ENCODE data around the gene CLDN14. TPM values are rescaled to one million over a fixed set of nuclear protein-coding genes. Genes with fewer than 3 reads are reported as not detected.

The CLDN14 gene
- total and polyA plus RNA-seq, 2 donors, result 0.14 to 0.78 TPM

- H3K27me3 ChIP-seq (ENCODE audit: control insufficient read depth in 2 of 2, insufficient read depth in 1 of 2, low read length in 1 of 2), result no peaks in the 10 kb centered on the region
- H3K27ac ChIP-seq (ENCODE audit: low read depth in 1 of 2, low read length in 1 of 2), result no peak overlapping the region
- WGBS, result 96% methylated on average over 5 of the region's 5 CpGs
- no peaks in the 10 kb centered on the region for H3K9me3 ChIP-seq (ENCODE audit: control insufficient read depth in 2 of 2, insufficient read depth in 1 of 2, low read length in 1 of 2)
- H3K36me3 ChIP-seq (ENCODE audit: control insufficient read depth in 2 of 2, insufficient read depth in 2 of 2, low read length in 1 of 2), result no peaks in the 10 kb centered on the region
- no peaks in the 10 kb centered on the region for H3K4me1 ChIP-seq (ENCODE audit: control insufficient read depth in 2 of 2, insufficient read depth in 2 of 2, low read length in 2 of 2)
- no peak overlapping the region for H3K4me3 ChIP-seq (ENCODE audit: low read length in 2 of 2)
- DNase-seq (ENCODE audit: low read depth in 6 of 9, low spot score in 9 of 9), result no peak
These were observed 42.8 kb downstream of the CLDN14 start for GRCh38 chr21:36436829-36437744.

GRCh38 chr21:36434144-36434543 is 45.8 kb downstream of the CLDN14 start:
- H3K27me3 ChIP-seq (ENCODE audit: control insufficient read depth in 2 of 2, insufficient read depth in 1 of 2, low read length in 1 of 2), result peaks cover 0 to 22% of the 10 kb centered on the region in 2 donors
- H3K27ac ChIP-seq (ENCODE audit: low read depth in 1 of 2, low read length in 1 of 2), result no peak overlapping the region
- DNase-seq (ENCODE audit: low read depth in 6 of 9, low spot score in 9 of 9), result no peak
- no peaks in the 10 kb centered on the region for H3K9me3 ChIP-seq (ENCODE audit: control insufficient read depth in 2 of 2, insufficient read depth in 1 of 2, low read length in 1 of 2)
- H3K36me3 ChIP-seq (ENCODE audit: control insufficient read depth in 2 of 2, insufficient read depth in 2 of 2, low read length in 1 of 2), result no peaks in the 10 kb centered on the region
- no peak overlapping the region for H3K4me3 ChIP-seq (ENCODE audit: low read length in 2 of 2)
- WGBS, result 96% methylated on average over 6 of the region's 6 CpGs
- peaks cover 5 to 7% of the 10 kb centered on the region in 2 donors for H3K4me1 ChIP-seq (ENCODE audit: control insufficient read depth in 2 of 2, insufficient read depth in 2 of 2, low read length in 2 of 2)

- peaks cover 5 to 7% of the 10 kb centered on the region in 2 donors for H3K4me1 ChIP-seq (ENCODE audit: control insufficient read depth in 2 of 2, insufficient read depth in 2 of 2, low read length in 2 of 2)
- H3K36me3 ChIP-seq (ENCODE audit: control insufficient read depth in 2 of 2, insufficient read depth in 2 of 2, low read length in 1 of 2), result no peaks in the 10 kb centered on the region
- no peak overlapping the region for H3K27ac ChIP-seq (ENCODE audit: low read depth in 1 of 2, low read length in 1 of 2)
- H3K9me3 ChIP-seq (ENCODE audit: control insufficient read depth in 2 of 2, insufficient read depth in 1 of 2, low read length in 1 of 2), result no peaks in the 10 kb centered on the region
- H3K27me3 ChIP-seq (ENCODE audit: control insufficient read depth in 2 of 2, insufficient read depth in 1 of 2, low read length in 1 of 2), result peaks cover 0 to 27% of the 10 kb centered on the region in 2 donors
- 95% methylated on average over 7 of the region's 7 CpGs for WGBS
- H3K4me3 ChIP-seq (ENCODE audit: low read length in 2 of 2), result no peak overlapping the region
- DNase-seq (ENCODE audit: low read depth in 6 of 9, low spot score in 9 of 9), result no peak
These were observed 46.7 kb downstream of the CLDN14 start for GRCh38 chr21:36433059-36433709.

GRCh38 chr21:36431252-36431651 is 48.7 kb downstream of the CLDN14 start:
- 53% methylated on average over 4 of the region's 4 CpGs for WGBS
- DNase-seq (ENCODE audit: low read depth in 6 of 9, low spot score in 9 of 9), result no peak
- Histone ChIP-seq H3K27me3 (ENCODE audit: control insufficient read depth in 2 of 2, insufficient read depth in 1 of 2, low read length in 1 of 2) (peaks cover 0 to 27% of the 10 kb centered on the region in 2 donors), H3K4me3 (ENCODE audit: low read length in 2 of 2) (no peak overlapping the region), H3K36me3 (ENCODE audit: control insufficient read depth in 2 of 2, insufficient read depth in 2 of 2, low read length in 1 of 2) (no peaks in the 10 kb centered on the region), H3K27ac (ENCODE audit: low read depth in 1 of 2, low read length in 1 of 2) (no peak overlapping the region), H3K9me3 (ENCODE audit: control insufficient read depth in 2 of 2, insufficient read depth in 1 of 2, low read length in 1 of 2) (no peaks in the 10 kb centered on the region), H3K4me1 (ENCODE audit: control insufficient read depth in 2 of 2, insufficient read depth in 2 of 2, low read length in 2 of 2) (peaks cover 5 to 7% of the 10 kb centered on the region in 2 donors)

- Histone ChIP-seq H3K9me3 (ENCODE audit: control insufficient read depth in 2 of 2, insufficient read depth in 1 of 2, low read length in 1 of 2) (no peaks in the 10 kb centered on the region), H3K4me1 (ENCODE audit: control insufficient read depth in 2 of 2, insufficient read depth in 2 of 2, low read length in 2 of 2) (peaks cover 5 to 7% of the 10 kb centered on the region in 2 donors), H3K27ac (ENCODE audit: low read depth in 1 of 2, low read length in 1 of 2) (no peak overlapping the region), H3K4me3 (ENCODE audit: low read length in 2 of 2) (no peak overlapping the region), H3K36me3 (ENCODE audit: control insufficient read depth in 2 of 2, insufficient read depth in 2 of 2, low read length in 1 of 2) (no peaks in the 10 kb centered on the region), H3K27me3 (ENCODE audit: control insufficient read depth in 2 of 2, insufficient read depth in 1 of 2, low read length in 1 of 2) (peaks cover 0 to 27% of the 10 kb centered on the region in 2 donors)
- WGBS, result 91% methylated on average over 4 of the region's 4 CpGs
- no peak for DNase-seq (ENCODE audit: low read depth in 6 of 9, low spot score in 9 of 9)
These were observed 49.1 kb downstream of the CLDN14 start for GRCh38 chr21:36430841-36431240.

GRCh38 chr21:36429947-36430546 is 49.9 kb downstream of the CLDN14 start:
- H3K9me3 ChIP-seq (ENCODE audit: control insufficient read depth in 2 of 2, insufficient read depth in 1 of 2, low read length in 1 of 2), result no peaks in the 10 kb centered on the region
- H3K4me1 ChIP-seq (ENCODE audit: control insufficient read depth in 2 of 2, insufficient read depth in 2 of 2, low read length in 2 of 2), result peaks cover 5 to 7% of the 10 kb centered on the region in 2 donors
- peak in 3 of 9 donors; percentile 25 to 46 (median 26) for DNase-seq (ENCODE audit: low read depth in 6 of 9, low spot score in 9 of 9)
- H3K36me3 ChIP-seq (ENCODE audit: control insufficient read depth in 2 of 2, insufficient read depth in 2 of 2, low read length in 1 of 2), result no peaks in the 10 kb centered on the region
- 4% methylated on average over 22 of the region's 22 CpGs for WGBS
- peaks cover 0 to 27% of the 10 kb centered on the region in 2 donors for H3K27me3 ChIP-seq (ENCODE audit: control insufficient read depth in 2 of 2, insufficient read depth in 1 of 2, low read length in 1 of 2)
- H3K4me3 ChIP-seq (ENCODE audit: low read length in 2 of 2), result peak overlapping the region in 1 of 2 donors; percentile 29
- H3K27ac ChIP-seq (ENCODE audit: low read depth in 1 of 2, low read length in 1 of 2), result peak overlapping the region; percentile 30 to 52

- Histone ChIP-seq H3K36me3 (ENCODE audit: control insufficient read depth in 2 of 2, insufficient read depth in 2 of 2, low read length in 1 of 2) (no peaks in the 10 kb centered on the region), H3K27me3 (ENCODE audit: control insufficient read depth in 2 of 2, insufficient read depth in 1 of 2, low read length in 1 of 2) (peaks cover 0 to 27% of the 10 kb centered on the region in 2 donors), H3K9me3 (ENCODE audit: control insufficient read depth in 2 of 2, insufficient read depth in 1 of 2, low read length in 1 of 2) (no peaks in the 10 kb centered on the region), H3K4me1 (ENCODE audit: control insufficient read depth in 2 of 2, insufficient read depth in 2 of 2, low read length in 2 of 2) (peaks cover 5 to 7% of the 10 kb centered on the region in 2 donors), H3K27ac (ENCODE audit: low read depth in 1 of 2, low read length in 1 of 2) (no peak overlapping the region), H3K4me3 (ENCODE audit: low read length in 2 of 2) (no peak overlapping the region)
- 93% methylated on average over 12 of the region's 12 CpGs for WGBS
- no peak for DNase-seq (ENCODE audit: low read depth in 6 of 9, low spot score in 9 of 9)
These were observed 51.0 kb downstream of the CLDN14 start for GRCh38 chr21:36428761-36429432.

GRCh38 chr21:36427502-36427901 is 52.4 kb downstream of the CLDN14 start:
- H3K9me3 ChIP-seq (ENCODE audit: control insufficient read depth in 2 of 2, insufficient read depth in 1 of 2, low read length in 1 of 2), result no peaks in the 10 kb centered on the region
- no peak overlapping the region for H3K27ac ChIP-seq (ENCODE audit: low read depth in 1 of 2, low read length in 1 of 2)
- H3K4me3 ChIP-seq (ENCODE audit: low read length in 2 of 2), result no peak overlapping the region
- 95% methylated on average over 4 of the region's 4 CpGs for WGBS
- H3K27me3 ChIP-seq (ENCODE audit: control insufficient read depth in 2 of 2, insufficient read depth in 1 of 2, low read length in 1 of 2), result peaks cover 0 to 27% of the 10 kb centered on the region in 2 donors
- no peak for DNase-seq (ENCODE audit: low read depth in 6 of 9, low spot score in 9 of 9)
- no peaks in the 10 kb centered on the region for H3K36me3 ChIP-seq (ENCODE audit: control insufficient read depth in 2 of 2, insufficient read depth in 2 of 2, low read length in 1 of 2)
- H3K4me1 ChIP-seq (ENCODE audit: control insufficient read depth in 2 of 2, insufficient read depth in 2 of 2, low read length in 2 of 2), result peaks cover 5 to 7% of the 10 kb centered on the region in 2 donors

Measured in thymus (tissue), 11 donors.